Endothelial cell of umbilical vein (primary cell): ENCODE results near the gene TPM2. TPM values are rescaled to one million over a fixed set of nuclear protein-coding genes. Genes with fewer than 3 reads are reported as not detected.

Experiments
- BruUV-seq: library from RNA; stranded (reverse); fragments of 400-500 nt; replicated peaks from 2 replicates; lab custom pipeline; 2021; lab: Mats Ljungman, UMichigan
- CTCF ChIA-PET: fragments of 300-600, 350-600 bp; sonication (Branson Sonifier 250); formaldehyde crosslinking; loops from one replicate; lab custom pipeline; 2021; ENCODE audit warnings: antibody characterized with exemption, inconsistent platforms; lab: Charles Lee
- POLR2A ChIA-PET: fragments of 300-600, 350-600 bp; sonication (Branson Sonifier 250); formaldehyde crosslinking; loops from one replicate; lab custom pipeline; 2021; ENCODE audit warnings: antibody characterized with exemption, inconsistent platforms; lab: Charles Lee
- DNase-seq: peaks from one replicate; pipeline ENCODE4 v3.0.0-alpha.2; 2011; ENCODE audit warnings: low read depth, low spot score
- FAIRE-seq: peaks from 2 replicates; lab custom pipeline; 2011; peaks lifted over from hg19 to GRCh38; lab: Jason Lieb, UNC
- H2AFZ ChIP-seq: 2 replicates; pipeline ENCODE4 v1.6.0; 2012; ENCODE audit warnings: low read depth, low read length, control low read depth, inconsistent platforms
- H3K27ac ChIP-seq: 2 replicates; pipeline ENCODE4 v1.5.1; 2011; ENCODE audit warnings: low read depth, mild to moderate bottlenecking, control low read depth, low read length, moderate library complexity; ENCODE audit not compliant: insufficient read depth
- H3K27me3 ChIP-seq, 2 experiments: 2 replicates each; pipeline versions ENCODE4 v1.6.0 to v1.6.1; 2011; ENCODE audit warnings: low read length in 2 of 2, mixed read lengths in 1 of 2; ENCODE audit not compliant: control insufficient read depth in 2 of 2, insufficient read depth in 2 of 2
- H3K36me3 ChIP-seq, 2 experiments: 2 replicates in 1 of 2; 3 replicates in 1 of 2; pipeline ENCODE4 v1.5.1; 2011; ENCODE audit warnings: low read length in 2 of 2, mild to moderate bottlenecking in 1 of 2, moderate library complexity in 1 of 2; ENCODE audit not compliant: control insufficient read depth in 2 of 2, insufficient read depth in 2 of 2; ENCODE audit errors: extremely low read depth in 1 of 2
- H3K4me1 ChIP-seq: 3 replicates; pipeline ENCODE4 v1.5.1; 2011; ENCODE audit warnings: mild to moderate bottlenecking, low read length; ENCODE audit not compliant: control insufficient read depth, insufficient read depth; ENCODE audit errors: extremely low read depth
- H3K4me2 ChIP-seq: 2 replicates; pipeline ENCODE4 v1.6.1; 2011; ENCODE audit warnings: low read length, control low read depth, mixed read lengths; ENCODE audit not compliant: insufficient read depth
- H3K4me3 ChIP-seq, 3 experiments: fragments of 200-600 bp in 1 of 3; sonication (generic), shearing (Covaris generic) in 1 of 3; replicated peaks in 1 of 3; 2 replicates each; pipeline ENCODE4 v1.5.1; 2011 to 2016; ENCODE audit warnings: control low read depth in 3 of 3, low read length in 3 of 3, mild to moderate bottlenecking in 2 of 3, inconsistent platforms in 1 of 3, low read depth in 1 of 3, moderate library complexity in 1 of 3; ENCODE audit not compliant: insufficient read depth in 1 of 3
- H3K79me2 ChIP-seq: 2 replicates; pipeline ENCODE4 v1.6.0; 2012; ENCODE audit warnings: low read length, inconsistent platforms; ENCODE audit not compliant: control insufficient read depth, insufficient read depth
- H3K9ac ChIP-seq: replicated peaks from 2 replicates; pipeline ENCODE3; 2011; ENCODE audit warnings: low read length, control low read depth; ENCODE audit not compliant: insufficient read depth; ENCODE audit errors: extremely low read depth
- H3K9me1 ChIP-seq: replicated peaks from 3 replicates; pipeline ENCODE4 v1.6.0; 2011; ENCODE audit warnings: mild to moderate bottlenecking, low read length; ENCODE audit not compliant: control insufficient read depth, insufficient read depth; ENCODE audit errors: extremely low read depth
- H3K9me3 ChIP-seq: replicated peaks from 2 replicates; pipeline ENCODE4 v1.5.1; 2012; ENCODE audit warnings: low read length, inconsistent platforms; ENCODE audit not compliant: control insufficient read depth, insufficient read depth
- H4K20me1 ChIP-seq: replicated peaks from 2 replicates; pipeline ENCODE3; 2011; ENCODE audit warnings: mild to moderate bottlenecking, low read length; ENCODE audit not compliant: control insufficient read depth, insufficient read depth; ENCODE audit errors: extremely low read depth
- EZH2 ChIP-seq: IDR thresholded peaks from 2 replicates; pipeline ENCODE4 v1.6.1; 2012; ENCODE audit warnings: borderline replicate concordance, low read depth, mild to moderate bottlenecking, moderate library complexity, low read length, inconsistent platforms; ENCODE audit not compliant: severe bottlenecking
- FOS ChIP-seq: IDR thresholded peaks from 2 replicates; pipeline ENCODE4 v1.6.1; 2011; ENCODE audit warnings: mild to moderate bottlenecking, low read length, moderate library complexity, borderline replicate concordance; ENCODE audit not compliant: insufficient read depth
- GATA2 ChIP-seq: IDR thresholded peaks from 2 replicates; pipeline ENCODE4 v1.7.0; 2011; ENCODE audit warnings: low read depth, mild to moderate bottlenecking, moderate library complexity, mixed read lengths, low read length; ENCODE audit not compliant: insufficient read length, insufficient read depth
- JUN ChIP-seq: IDR thresholded peaks from 2 replicates; pipeline ENCODE4 v1.6.1; 2011; ENCODE audit warnings: borderline replicate concordance, low read depth; ENCODE audit not compliant: insufficient read length, insufficient read depth
- MAX ChIP-seq: IDR thresholded peaks from 2 replicates; pipeline ENCODE4 v1.6.1; 2011; ENCODE audit not compliant: insufficient read depth, insufficient read length
- MYC ChIP-seq: IDR thresholded peaks from one replicate; pipeline ENCODE4 v1.6.1; 2011; ENCODE audit warnings: mild to moderate bottlenecking, low read depth, low read length
- POLR2A ChIP-seq: IDR thresholded peaks from 2 replicates; pipeline ENCODE4 v1.6.1; 2012; ENCODE audit warnings: low read depth, mild to moderate bottlenecking, control low read depth, low read length
- POLR2AphosphoS5 ChIP-seq: IDR thresholded peaks from 2 replicates; pipeline ENCODE4 v1.6.1; 2012; ENCODE audit warnings: low read depth, mild to moderate bottlenecking, control low read depth, low read length, moderate library complexity; ENCODE audit not compliant: insufficient read depth
- dilution Hi-C: fragments of 300-500 bp; cut with MboI; formaldehyde crosslinking; loops from one replicate; pipeline ENCODE4 v1.15.0; 2019; ENCODE audit warnings: low sequenced_read_pairs; ENCODE audit not compliant: extremely low pct_ligation_motif_present
- intact Hi-C: fragments of 100-400 bp; cut with micrococcal nuclease; formaldehyde crosslinking; loops from one replicate; pipeline ENCODE4 v1.10.0; 2022
- polyA plus RNA-seq, 4 experiments: library from polyadenylated mRNA; depleted of rRNA in 3 of 4; stranded (reverse) in 3 of 4; unstranded in 1 of 4; fragments of >200 nt; gene quantifications; 2 replicates each; pipeline versions ENCODE4 v1.2.1 to v1.2.3, GENCODE V29; 2011 to 2012; ENCODE audit warnings: missing spikeins in 1 of 4
- total RNA-seq: library from RNA; stranded (reverse); gene quantifications from 2 replicates; pipeline ENCODE4 v1.2.3, GENCODE V29; 2021
- TF ChIP-seq, protein P1 (sequence below), 2 donors: IDR thresholded peaks; 1 replicate in 1 of 2; 2 replicates in 1 of 2; pipeline ENCODE4 v1.5.1; 2011; ENCODE audit warnings: low read length in 2 of 2, mild to moderate bottlenecking in 2 of 2, moderate library complexity in 2 of 2, control low read depth in 1 of 2, inconsistent platforms in 1 of 2, low read depth in 1 of 2; ENCODE audit not compliant: insufficient read depth in 1 of 2; ENCODE audit errors: extremely low read depth in 1 of 2

The TPM2 gene
- total and polyA plus RNA-seq, 2 donors (not counting 3 experiments of a cell fraction or from before 2014, with no cell fraction given), result 144 to 279 TPM

- no peaks in the 10 kb centered on the region for H3K9me1 ChIP-seq
- dilution Hi-C loops (no loop called here), intact Hi-C loops (loop anchor here (5.0 kb wide), 1 partner anchor 155 kb away; no protein-coding TSS in a partner anchor)
- H3K36me3 ChIP-seq, result peaks cover 19 to 25% of the 10 kb centered on the region in 2 experiments
- no peaks in the 10 kb centered on the region for H3K27me3 ChIP-seq
- ChIA-PET POLR2A (interaction anchor here (0.7 to 1.6 kb wide), 4 partner anchors 13 to 649 kb away, joined by 3 to 7 read pairs (median 5); no protein-coding TSS in a partner anchor), CTCF (interaction anchor here (0.8 to 4.1 kb wide), 25 partner anchors 8 to 184 kb away, joined by 3 to 52 read pairs (median 6); partner anchors contain the start of genes ARHGEF39, CCDC107, GBA2 and HRCT1)
- peak overlapping the region; percentile 78 for H3K27ac ChIP-seq
- H3K9ac ChIP-seq, result peak overlapping the region; percentile 66
- H3K9me3 ChIP-seq, result no peaks in the 10 kb centered on the region
- H3K4me1 ChIP-seq, result peaks cover 49% of the 10 kb centered on the region
- peak overlapping the region; percentile 1 to 79 (median 32) for H3K4me3 ChIP-seq
- peaks cover 81% of the 10 kb centered on the region for H3K79me2 ChIP-seq
- FAIRE-seq (no peak), DNase-seq (no peak)
- no peaks in the 10 kb centered on the region for H4K20me1 ChIP-seq
- BruUV-seq, result no TSS peak
- peak overlapping the region; percentile 97 for H3K4me2 ChIP-seq
- no peak for TF ChIP-seq MYC
- no peak for TF ChIP-seq POLR2A
- peak; percentile 85 for TF ChIP-seq GATA2
- no peak for TF ChIP-seq POLR2AphosphoS5
- no peak for TF ChIP-seq EZH2
- TF ChIP-seq, protein P1, sequence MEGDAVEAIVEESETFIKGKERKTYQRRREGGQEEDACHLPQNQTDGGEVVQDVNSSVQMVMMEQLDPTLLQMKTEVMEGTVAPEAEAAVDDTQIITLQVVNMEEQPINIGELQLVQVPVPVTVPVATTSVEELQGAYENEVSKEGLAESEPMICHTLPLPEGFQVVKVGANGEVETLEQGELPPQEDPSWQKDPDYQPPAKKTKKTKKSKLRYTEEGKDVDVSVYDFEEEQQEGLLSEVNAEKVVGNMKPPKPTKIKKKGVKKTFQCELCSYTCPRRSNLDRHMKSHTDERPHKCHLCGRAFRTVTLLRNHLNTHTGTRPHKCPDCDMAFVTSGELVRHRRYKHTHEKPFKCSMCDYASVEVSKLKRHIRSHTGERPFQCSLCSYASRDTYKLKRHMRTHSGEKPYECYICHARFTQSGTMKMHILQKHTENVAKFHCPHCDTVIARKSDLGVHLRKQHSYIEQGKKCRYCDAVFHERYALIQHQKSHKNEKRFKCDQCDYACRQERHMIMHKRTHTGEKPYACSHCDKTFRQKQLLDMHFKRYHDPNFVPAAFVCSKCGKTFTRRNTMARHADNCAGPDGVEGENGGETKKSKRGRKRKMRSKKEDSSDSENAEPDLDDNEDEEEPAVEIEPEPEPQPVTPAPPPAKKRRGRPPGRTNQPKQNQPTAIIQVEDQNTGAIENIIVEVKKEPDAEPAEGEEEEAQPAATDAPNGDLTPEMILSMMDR (IDR thresholded peaks at IDR 0.05; ENCODE audit: extremely low read depth in 1 of 2, insufficient read depth in 1 of 2, low read depth in 1 of 2, low read length in 2 of 2), result no peak
- TF ChIP-seq MAX, result no peak
- peak; percentile 24 for TF ChIP-seq JUN
- no peak for TF ChIP-seq FOS
- no peak overlapping the region for H2AFZ ChIP-seq
These were observed 37.9 kb upstream of the TPM2 start for GRCh38 chr9:35727676-35728040.
